Mammary epithelial cell (primary cell): ENCODE data around the gene TFDP1.

Experiments used
- CTCF ChIP-seq, 2 donors: IDR thresholded peaks in 1 of 2; conservative IDR thresholded peaks in 1 of 2; 2 replicates each; pipeline ENCODE4 v1.5.1; 2011 to 2012; ENCODE audit warnings: inconsistent platforms in 2 of 2, low read length in 2 of 2, mild to moderate bottlenecking in 2 of 2, control low read depth in 1 of 2, low read depth in 1 of 2; ENCODE audit not compliant: insufficient read depth in 1 of 2; ENCODE audit errors: extremely low read depth in 1 of 2
- EZH2 ChIP-seq: IDR thresholded peaks from 2 replicates; pipeline ENCODE4 v1.6.1; 2012; ENCODE audit warnings: low read length, inconsistent platforms, borderline replicate concordance

GRCh38 chr13:113624235-113624587 lies 39.7 kb downstream of the TFDP1 start:
- TF ChIP-seq CTCF (conservative IDR thresholded peaks at IDR 0.05 in 1 of 2, IDR thresholded peaks at IDR 0.05 in 1 of 2; ENCODE audit: extremely low read depth in 1 of 2, insufficient read depth in 1 of 2, low read depth in 1 of 2, low read length in 2 of 2) = no peak
- no peak for TF ChIP-seq EZH2
